ENCODE data around the gene PRKAR2B. TPM values are rescaled to one million over a fixed set of nuclear protein-coding genes. Genes with fewer than 3 reads are reported as not detected.

The PRKAR2B gene
- total and polyA plus RNA-seq, 2 experiments from 2014 or later, result 42.3 to 70.4 TPM

DNA sequence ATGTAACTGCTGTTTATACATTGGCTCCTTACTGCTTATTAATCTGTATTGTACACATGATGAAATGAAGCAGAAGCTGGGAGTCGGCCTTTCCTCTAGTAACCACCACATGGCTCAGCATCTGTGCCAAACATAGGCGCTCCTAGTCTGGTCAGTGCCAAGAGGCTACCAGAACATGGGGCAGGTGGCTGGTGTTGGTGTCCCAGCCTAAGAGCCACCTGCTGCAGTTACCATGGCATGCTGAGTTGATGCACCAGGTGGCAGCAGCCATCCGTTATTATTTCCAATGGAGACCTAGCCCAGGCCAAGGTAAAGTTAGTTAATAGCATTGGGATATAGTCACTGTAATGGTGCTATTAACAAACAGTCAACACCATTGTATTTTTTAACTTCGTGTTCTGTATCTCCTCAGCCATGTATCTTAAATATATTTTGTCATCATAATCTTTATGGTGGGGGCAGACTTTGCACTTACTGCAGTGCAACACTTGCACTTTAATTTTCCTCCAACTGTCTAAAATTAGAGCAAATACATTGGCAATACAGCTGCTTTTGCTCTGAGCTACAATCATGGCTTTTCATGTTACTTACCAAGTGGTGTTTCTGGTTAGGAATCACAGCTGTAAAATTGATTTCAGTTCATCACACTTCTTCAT is 157.4 kb downstream of the PRKAR2B start:
- Histone ChIP-seq H3K4me1 (ENCODE audit: low read depth) (no peaks in the 10 kb centered on the region), H3K9me3 (ENCODE audit: low read depth) (no peaks in the 10 kb centered on the region), H3K36me3 (peaks cover 39% of the 10 kb centered on the region), H3K27ac (no peak overlapping the region), H3K4me3 (no peak overlapping the region), H3K27me3 (no peaks in the 10 kb centered on the region)
- TF ChIP-seq, protein P1, sequence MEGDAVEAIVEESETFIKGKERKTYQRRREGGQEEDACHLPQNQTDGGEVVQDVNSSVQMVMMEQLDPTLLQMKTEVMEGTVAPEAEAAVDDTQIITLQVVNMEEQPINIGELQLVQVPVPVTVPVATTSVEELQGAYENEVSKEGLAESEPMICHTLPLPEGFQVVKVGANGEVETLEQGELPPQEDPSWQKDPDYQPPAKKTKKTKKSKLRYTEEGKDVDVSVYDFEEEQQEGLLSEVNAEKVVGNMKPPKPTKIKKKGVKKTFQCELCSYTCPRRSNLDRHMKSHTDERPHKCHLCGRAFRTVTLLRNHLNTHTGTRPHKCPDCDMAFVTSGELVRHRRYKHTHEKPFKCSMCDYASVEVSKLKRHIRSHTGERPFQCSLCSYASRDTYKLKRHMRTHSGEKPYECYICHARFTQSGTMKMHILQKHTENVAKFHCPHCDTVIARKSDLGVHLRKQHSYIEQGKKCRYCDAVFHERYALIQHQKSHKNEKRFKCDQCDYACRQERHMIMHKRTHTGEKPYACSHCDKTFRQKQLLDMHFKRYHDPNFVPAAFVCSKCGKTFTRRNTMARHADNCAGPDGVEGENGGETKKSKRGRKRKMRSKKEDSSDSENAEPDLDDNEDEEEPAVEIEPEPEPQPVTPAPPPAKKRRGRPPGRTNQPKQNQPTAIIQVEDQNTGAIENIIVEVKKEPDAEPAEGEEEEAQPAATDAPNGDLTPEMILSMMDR (IDR thresholded peaks at IDR 0.05; ENCODE audit: low read depth, low read length), result peak; percentile 42
- peak; percentile 30 to 55 for DNase-seq (ENCODE audit: low read depth in 1 of 2, low spot score in 1 of 2)

DNA sequence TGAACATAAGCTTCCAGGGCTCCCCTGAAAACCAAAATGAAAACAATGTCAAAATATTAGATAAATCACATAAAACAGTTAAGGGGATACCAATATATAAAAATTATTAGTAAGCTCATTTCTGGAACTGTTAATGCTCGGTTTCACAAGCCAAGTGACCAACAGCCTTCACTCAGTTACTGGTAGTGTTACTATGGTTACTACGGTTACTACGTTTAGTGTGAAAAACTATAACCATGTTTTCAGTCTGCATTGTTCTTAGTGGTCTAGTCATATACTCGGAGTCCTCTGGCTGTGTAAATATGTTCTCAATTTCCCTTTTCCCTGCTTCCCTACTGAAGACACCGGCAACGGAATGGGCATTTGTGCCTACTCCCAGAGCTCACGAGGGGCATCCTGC is 159.1 kb downstream of the PRKAR2B start:
- DNase-seq (ENCODE audit: low read depth in 1 of 2, low spot score in 1 of 2), result no peak
- peaks cover 28% of the 10 kb centered on the region for H3K36me3 ChIP-seq
- TF ChIP-seq, protein P1 (IDR thresholded peaks at IDR 0.05; ENCODE audit: low read depth, low read length), result no peak
- H3K4me3 ChIP-seq, result no peak overlapping the region
- H3K4me1 ChIP-seq (ENCODE audit: low read depth), result no peaks in the 10 kb centered on the region
- no peaks in the 10 kb centered on the region for H3K9me3 ChIP-seq (ENCODE audit: low read depth)
- no peak overlapping the region for H3K27ac ChIP-seq
- no peaks in the 10 kb centered on the region for H3K27me3 ChIP-seq

DNA sequence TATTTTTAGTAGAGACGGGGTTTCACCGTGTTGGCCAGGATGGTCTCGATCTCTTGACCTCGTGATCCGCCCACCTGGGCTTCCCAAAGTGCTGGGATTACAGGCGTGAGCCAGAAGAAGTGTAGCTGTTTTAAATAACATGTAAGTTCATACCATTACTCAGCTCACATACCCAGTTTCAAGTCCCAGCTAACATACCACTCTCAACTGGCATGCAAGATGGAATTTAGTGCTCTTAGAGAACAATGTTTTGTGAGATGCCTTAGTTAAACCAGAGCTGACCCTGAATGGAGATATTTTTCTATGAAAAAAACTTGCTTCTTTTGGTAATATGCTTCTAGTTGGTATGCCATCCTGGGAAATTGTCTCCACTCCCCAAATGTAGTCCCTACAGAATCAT is 161.6 kb downstream of the PRKAR2B start:
- no peak overlapping the region for H3K27ac ChIP-seq
- H3K9me3 ChIP-seq (ENCODE audit: low read depth), result no peaks in the 10 kb centered on the region
- H3K4me1 ChIP-seq (ENCODE audit: low read depth), result no peaks in the 10 kb centered on the region
- peaks cover 18% of the 10 kb centered on the region for H3K36me3 ChIP-seq
- TF ChIP-seq, protein P1 (IDR thresholded peaks at IDR 0.05; ENCODE audit: low read depth, low read length), result no peak
- H3K4me3 ChIP-seq, result no peak overlapping the region
- no peaks in the 10 kb centered on the region for H3K27me3 ChIP-seq
- DNase-seq (ENCODE audit: low read depth in 1 of 2, low spot score in 1 of 2), result no peak

DNA sequence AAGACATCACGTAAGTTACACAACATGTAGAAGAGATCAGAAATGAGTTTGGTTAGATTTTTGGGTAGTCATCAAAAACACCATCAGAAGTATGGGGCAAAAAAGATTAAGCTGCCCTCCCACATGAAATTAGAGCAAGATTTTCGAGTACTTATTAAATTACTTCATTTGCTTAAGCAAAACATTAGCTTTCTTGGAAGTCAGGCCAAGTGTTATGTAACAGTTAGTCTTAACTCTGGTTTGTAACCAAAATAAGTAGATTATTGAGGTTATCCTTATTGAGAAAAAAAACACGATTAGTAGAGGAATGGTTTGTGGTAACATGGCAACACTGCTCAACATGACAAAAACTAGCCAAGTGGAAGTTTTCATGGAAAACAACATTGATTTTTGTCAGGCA is 162.2 kb downstream of the PRKAR2B start:
- Histone ChIP-seq H3K27me3 (no peaks in the 10 kb centered on the region), H3K4me3 (no peak overlapping the region), H3K27ac (no peak overlapping the region), H3K9me3 (ENCODE audit: low read depth) (no peaks in the 10 kb centered on the region), H3K36me3 (peaks cover 12% of the 10 kb centered on the region), H3K4me1 (ENCODE audit: low read depth) (no peaks in the 10 kb centered on the region)
- TF ChIP-seq, protein P1 (IDR thresholded peaks at IDR 0.05; ENCODE audit: low read depth, low read length), result no peak
- DNase-seq (ENCODE audit: low read depth in 1 of 2, low spot score in 1 of 2), result no peak

DNA sequence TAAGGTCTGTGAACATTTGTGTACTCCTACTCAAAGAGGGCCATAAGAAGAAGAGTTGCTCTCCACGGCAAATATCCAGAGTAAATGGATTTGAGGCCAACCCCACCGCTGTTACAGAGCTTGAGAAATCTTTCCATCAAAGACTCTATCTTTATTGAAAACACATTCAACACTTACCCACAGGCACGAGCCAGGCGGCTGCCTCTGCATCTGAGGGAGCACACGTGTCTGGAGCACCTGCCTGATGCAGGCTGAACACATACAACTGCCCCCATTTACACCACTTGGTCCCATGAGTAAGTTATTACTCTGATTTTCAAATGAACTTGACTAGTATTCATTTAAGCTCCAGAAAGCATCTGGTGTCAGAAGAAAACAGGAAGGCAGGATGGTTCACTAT is 163.0 kb downstream of the PRKAR2B start:
- Histone ChIP-seq H3K9me3 (ENCODE audit: low read depth) (no peaks in the 10 kb centered on the region), H3K36me3 (peaks cover 6% of the 10 kb centered on the region), H3K27ac (no peak overlapping the region), H3K4me3 (no peak overlapping the region), H3K4me1 (ENCODE audit: low read depth) (no peaks in the 10 kb centered on the region), H3K27me3 (no peaks in the 10 kb centered on the region)
- no peak for DNase-seq (ENCODE audit: low read depth in 1 of 2, low spot score in 1 of 2)
- TF ChIP-seq, protein P1 (IDR thresholded peaks at IDR 0.05; ENCODE audit: low read depth, low read length), result no peak
